ENCODE results near the gene FGFR1OP2. TPM values are rescaled to one million over a fixed set of nuclear protein-coding genes. Genes with fewer than 3 reads are reported as not detected.

Gene FGFR1OP2
- total RNA-seq, 1 experiment from 2014 or later = 40.6 TPM

DNA sequence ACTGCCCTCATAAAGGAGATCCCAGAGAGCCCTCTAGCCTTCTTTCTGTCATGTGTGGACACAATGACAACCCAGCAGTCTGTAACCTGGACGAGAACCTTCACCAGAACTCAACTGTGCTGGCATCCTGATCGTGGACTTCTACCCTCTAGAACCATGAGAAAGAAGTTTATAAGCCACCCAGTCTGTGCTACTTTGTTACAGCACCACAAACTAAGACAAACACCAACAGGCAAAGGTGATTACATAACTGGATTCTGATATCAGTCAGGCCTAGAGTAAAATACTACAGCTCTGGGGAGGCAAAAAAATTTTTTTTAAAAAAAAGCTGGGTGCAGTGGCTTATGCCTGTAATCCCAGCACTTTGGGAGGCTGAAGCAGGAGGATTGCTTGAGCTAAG is 57.4 kb downstream of the FGFR1OP2 start:
- Mint-ChIP-seq H3K4me3 (ENCODE audit: unreplicated experiment) (no peak overlapping the region), H3K9me3 (ENCODE audit: unreplicated experiment) (no peaks in the 10 kb centered on the region), H3K27ac (ENCODE audit: low read depth, unreplicated experiment) (no peak overlapping the region), H3K36me3 (ENCODE audit: insufficient read depth, unreplicated experiment) (peaks cover 97% of the 10 kb centered on the region), H3K4me1 (ENCODE audit: insufficient read depth, unreplicated experiment) (no peaks in the 10 kb centered on the region), H3K27me3 (ENCODE audit: insufficient read depth, unreplicated experiment) (no peaks in the 10 kb centered on the region)
- ChIA-PET CTCF (interaction anchor here (3.5 kb wide), 1 partner anchor 15 kb away, joined by 10 read pairs; no protein-coding TSS in a partner anchor), POLR2A (interaction anchor here (0.6 to 0.8 kb wide), 2 partner anchors 9 to 23 kb away, joined by 3 read pairs; no protein-coding TSS in a partner anchor)
- BruUV-seq (replicated peaks) = no TSS peak
- DNase-seq (ENCODE audit: unreplicated experiment) = no peak
- intact Hi-C loops (cut with micrococcal nuclease) = no loop called here
- TF ChIP-seq, protein P1, sequence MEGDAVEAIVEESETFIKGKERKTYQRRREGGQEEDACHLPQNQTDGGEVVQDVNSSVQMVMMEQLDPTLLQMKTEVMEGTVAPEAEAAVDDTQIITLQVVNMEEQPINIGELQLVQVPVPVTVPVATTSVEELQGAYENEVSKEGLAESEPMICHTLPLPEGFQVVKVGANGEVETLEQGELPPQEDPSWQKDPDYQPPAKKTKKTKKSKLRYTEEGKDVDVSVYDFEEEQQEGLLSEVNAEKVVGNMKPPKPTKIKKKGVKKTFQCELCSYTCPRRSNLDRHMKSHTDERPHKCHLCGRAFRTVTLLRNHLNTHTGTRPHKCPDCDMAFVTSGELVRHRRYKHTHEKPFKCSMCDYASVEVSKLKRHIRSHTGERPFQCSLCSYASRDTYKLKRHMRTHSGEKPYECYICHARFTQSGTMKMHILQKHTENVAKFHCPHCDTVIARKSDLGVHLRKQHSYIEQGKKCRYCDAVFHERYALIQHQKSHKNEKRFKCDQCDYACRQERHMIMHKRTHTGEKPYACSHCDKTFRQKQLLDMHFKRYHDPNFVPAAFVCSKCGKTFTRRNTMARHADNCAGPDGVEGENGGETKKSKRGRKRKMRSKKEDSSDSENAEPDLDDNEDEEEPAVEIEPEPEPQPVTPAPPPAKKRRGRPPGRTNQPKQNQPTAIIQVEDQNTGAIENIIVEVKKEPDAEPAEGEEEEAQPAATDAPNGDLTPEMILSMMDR (IDR thresholded peaks at IDR 0.05; ENCODE audit: unreplicated experiment) = no peak

DNA sequence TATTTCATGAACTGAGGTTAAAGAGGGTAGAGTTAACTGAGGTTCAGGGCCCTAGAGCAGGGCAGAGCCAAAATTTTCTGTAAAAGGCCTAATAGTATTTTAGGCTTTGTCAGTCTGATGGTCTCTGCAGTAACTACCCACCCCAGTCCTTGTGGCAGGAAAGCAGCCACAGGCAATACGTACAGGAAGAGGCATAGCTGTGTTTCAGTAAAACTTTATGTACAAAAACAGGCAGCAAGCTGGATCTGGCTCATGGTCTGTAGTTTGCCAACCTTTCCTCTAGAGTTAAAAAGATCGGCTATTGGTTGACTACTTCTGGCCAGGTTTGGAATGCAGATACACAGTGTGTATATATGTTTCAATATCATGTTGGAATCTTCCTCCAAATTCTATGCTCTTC is 58.7 kb downstream of the FGFR1OP2 start:
- CTCF ChIA-PET = interaction anchor here (0.6 to 3.5 kb wide), 4 partner anchors 14 to 112 kb away, joined by 3 to 10 read pairs (median 4); no protein-coding TSS in a partner anchor
- Mint-ChIP-seq H3K4me1 (ENCODE audit: insufficient read depth, unreplicated experiment) (no peaks in the 10 kb centered on the region), H3K27ac (ENCODE audit: low read depth, unreplicated experiment) (peak overlapping the region; percentile 21), H3K9me3 (ENCODE audit: unreplicated experiment) (no peaks in the 10 kb centered on the region), H3K27me3 (ENCODE audit: insufficient read depth, unreplicated experiment) (no peaks in the 10 kb centered on the region), H3K4me3 (ENCODE audit: unreplicated experiment) (no peak overlapping the region), H3K36me3 (ENCODE audit: insufficient read depth, unreplicated experiment) (peaks cover 98% of the 10 kb centered on the region)
- POLR2A ChIA-PET = interaction anchor here (0.5 to 1.4 kb wide), 2 partner anchors 13 to 235 kb away, joined by 3 to 6 read pairs; no protein-coding TSS in a partner anchor
- intact Hi-C loops (cut with micrococcal nuclease) = no loop called here
- no peak for DNase-seq (ENCODE audit: unreplicated experiment)
- no TSS peak for BruUV-seq (replicated peaks)
- TF ChIP-seq, protein P1 (IDR thresholded peaks at IDR 0.05; ENCODE audit: unreplicated experiment) = no peak

DNA sequence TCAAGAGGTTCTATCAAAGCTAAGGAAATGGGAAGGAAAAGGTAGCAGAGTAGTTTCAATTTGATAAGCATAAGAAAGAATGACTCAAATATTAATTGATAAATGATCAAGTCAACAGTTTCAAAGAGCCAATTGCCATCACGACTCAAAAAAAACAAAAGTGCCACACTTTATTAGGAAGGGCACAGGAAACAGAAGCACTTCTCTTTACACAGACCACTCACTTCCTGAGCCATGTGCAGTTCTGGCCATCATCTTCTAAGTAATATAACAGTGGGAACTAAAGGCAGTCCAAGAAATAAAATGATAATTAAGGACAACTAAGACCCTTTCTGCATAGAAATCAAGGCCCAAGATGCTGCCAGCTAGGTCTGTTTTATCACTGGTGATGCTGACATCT is 62.7 kb downstream of the FGFR1OP2 start:
- intact Hi-C loops (cut with micrococcal nuclease) = no loop called here
- ChIA-PET CTCF (interaction anchor here (0.5 to 0.6 kb wide), 3 partner anchors 8 to 531 kb away, joined by 3 read pairs; partner anchors contain the start of gene TM7SF3), POLR2A (interaction anchor here (3.0 to 4.4 kb wide), 2 partner anchors 10 to 13 kb away, joined by 10 to 27 read pairs; partner anchors contain the start of gene TM7SF3)
- Mint-ChIP-seq H3K4me3 (ENCODE audit: unreplicated experiment) (no peak overlapping the region), H3K27ac (ENCODE audit: low read depth, unreplicated experiment) (no peak overlapping the region), H3K4me1 (ENCODE audit: insufficient read depth, unreplicated experiment) (peaks cover 9% of the 10 kb centered on the region), H3K27me3 (ENCODE audit: insufficient read depth, unreplicated experiment) (no peaks in the 10 kb centered on the region), H3K9me3 (ENCODE audit: unreplicated experiment) (no peaks in the 10 kb centered on the region), H3K36me3 (ENCODE audit: insufficient read depth, unreplicated experiment) (peaks cover 80% of the 10 kb centered on the region)
- no TSS peak for BruUV-seq (replicated peaks)
- DNase-seq (ENCODE audit: unreplicated experiment) = no peak
- TF ChIP-seq, protein P1 (IDR thresholded peaks at IDR 0.05; ENCODE audit: unreplicated experiment) = no peak

DNA sequence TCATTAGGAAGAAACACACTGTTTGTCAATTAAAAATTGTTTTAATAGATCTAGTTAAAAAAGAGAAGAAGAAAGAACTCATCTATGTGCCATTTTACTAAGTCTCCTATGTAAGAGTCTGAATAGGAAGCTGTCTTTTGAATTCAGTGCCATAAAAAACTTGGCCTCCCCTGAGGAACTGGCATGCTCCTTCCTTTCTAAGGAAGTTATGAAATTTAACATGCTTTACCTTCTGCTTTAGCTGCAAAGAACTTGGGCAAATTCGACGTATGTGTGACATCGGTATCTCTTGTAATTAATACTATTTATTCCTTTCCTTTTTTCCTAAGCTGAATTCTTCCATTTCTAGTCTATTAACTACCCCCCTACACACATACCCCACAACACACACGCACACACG is 63.4 kb downstream of the FGFR1OP2 start:
- H3K27me3 Mint-ChIP-seq (ENCODE audit: insufficient read depth, unreplicated experiment) = no peaks in the 10 kb centered on the region
- H3K4me1 Mint-ChIP-seq (ENCODE audit: insufficient read depth, unreplicated experiment) = peaks cover 9% of the 10 kb centered on the region
- no peak for DNase-seq (ENCODE audit: unreplicated experiment)
- ChIA-PET POLR2A (interaction anchor here (3.0 to 4.4 kb wide), 2 partner anchors 10 to 12 kb away, joined by 10 to 27 read pairs; partner anchors contain the start of gene TM7SF3), CTCF (interaction anchor here (0.6 kb wide), 1 partner anchor 530 kb away, joined by 3 read pairs; no protein-coding TSS in a partner anchor)
- no peaks in the 10 kb centered on the region for H3K9me3 Mint-ChIP-seq (ENCODE audit: unreplicated experiment)
- TF ChIP-seq, protein P1 (IDR thresholded peaks at IDR 0.05; ENCODE audit: unreplicated experiment) = no peak
- intact Hi-C loops (cut with micrococcal nuclease) = no loop called here
- H3K4me3 Mint-ChIP-seq (ENCODE audit: unreplicated experiment) = no peak overlapping the region
- BruUV-seq (replicated peaks) = no TSS peak
- peaks cover 73% of the 10 kb centered on the region for H3K36me3 Mint-ChIP-seq (ENCODE audit: insufficient read depth, unreplicated experiment)
- no peak overlapping the region for H3K27ac Mint-ChIP-seq (ENCODE audit: low read depth, unreplicated experiment)
